ENCODE measurements around the gene TSPAN5.
"Not testable (repeated sequence)": the region's sequence is repeated elsewhere in the genome, so short reads cannot be mapped to it uniquely, and the experiment has no call there.

Gene TSPAN5

DNA sequence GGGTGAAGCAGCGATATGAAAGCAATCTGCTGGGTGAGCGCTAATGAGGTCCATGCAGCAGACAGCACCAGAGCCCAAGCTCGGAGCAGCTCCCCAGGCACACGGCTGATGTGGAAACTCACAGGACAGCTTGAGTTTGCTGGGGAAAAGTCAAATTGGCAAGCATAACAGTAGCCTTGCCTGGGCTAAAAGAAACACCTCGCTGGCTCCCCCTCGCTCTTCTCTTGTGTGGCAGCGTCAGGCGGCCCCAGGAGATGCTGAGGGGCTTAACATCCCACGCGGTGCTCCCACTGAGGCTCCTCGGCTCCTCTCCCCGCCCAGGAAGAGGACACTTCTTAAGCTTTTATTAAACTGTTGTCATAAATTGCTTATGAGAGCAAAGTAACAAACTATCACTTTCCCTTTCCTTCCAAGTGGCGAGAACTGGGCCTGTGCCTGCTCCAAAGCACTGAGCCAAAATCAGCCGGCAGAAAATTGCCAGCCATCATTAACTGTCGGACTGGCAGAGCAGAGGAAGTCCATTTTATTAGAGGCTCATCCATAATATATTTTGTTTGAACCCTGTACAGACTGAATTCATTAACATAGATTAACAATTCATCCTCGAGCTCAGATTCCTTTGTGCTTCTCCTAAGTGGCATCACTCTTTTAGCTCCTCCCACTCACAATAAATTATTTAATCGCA, 111.4 kb downstream of the TSPAN5 start:
- no peak overlapping the region for H3K27ac Mint-ChIP-seq
- no peak for DNase-seq (ENCODE audit: low spot score in 2 of 2)

DNA sequence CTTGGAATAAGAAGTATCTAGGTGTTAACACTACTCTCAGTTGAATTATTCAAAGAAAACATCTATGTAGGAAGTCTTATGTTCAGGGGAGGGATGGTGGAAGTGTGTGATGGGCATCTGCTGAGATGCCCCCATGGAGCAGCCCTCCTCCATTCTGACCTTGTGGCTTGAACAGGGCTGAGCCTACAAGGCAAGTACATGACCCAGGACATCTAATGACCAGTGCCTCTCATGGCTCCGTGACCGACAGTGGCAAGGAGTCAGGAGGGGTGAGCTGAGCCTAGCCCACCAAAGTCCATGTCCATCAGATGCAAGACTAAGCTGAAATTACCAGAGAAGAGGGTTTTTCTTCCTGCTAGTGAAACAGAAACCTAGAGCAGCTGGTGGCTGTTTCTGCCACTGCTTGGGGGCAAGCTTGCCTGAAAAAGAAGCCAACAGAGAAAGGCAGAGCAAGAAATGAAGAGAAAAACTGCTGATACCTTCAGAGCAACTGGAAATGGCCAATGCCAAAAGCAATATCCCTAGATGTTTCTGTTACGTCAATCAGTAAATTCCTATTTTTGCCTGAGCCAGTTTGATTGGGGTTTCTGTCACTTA, 113.5 kb downstream of the TSPAN5 start:
- no peak for ATAC-seq
- Mint-ChIP-seq H3K27ac (no peak overlapping the region), H3K36me3 (no peaks in the 10 kb centered on the region), H3K4me1 (peaks cover 10% of the 10 kb centered on the region), H3K4me3 (no peak overlapping the region), H3K9me3 (no peaks in the 10 kb centered on the region)
- no peak for DNase-seq (ENCODE audit: low spot score in 2 of 2)

More for the DNA sequence above, 111.4 kb downstream of the TSPAN5 start:
- Mint-ChIP-seq H3K4me3 (no peak overlapping the region), H3K4me1 (peaks cover 14% of the 10 kb centered on the region), H3K9me3 (peaks cover 2% of the 10 kb centered on the region), H3K36me3 (no peaks in the 10 kb centered on the region)
- no peak for ATAC-seq

DNA sequence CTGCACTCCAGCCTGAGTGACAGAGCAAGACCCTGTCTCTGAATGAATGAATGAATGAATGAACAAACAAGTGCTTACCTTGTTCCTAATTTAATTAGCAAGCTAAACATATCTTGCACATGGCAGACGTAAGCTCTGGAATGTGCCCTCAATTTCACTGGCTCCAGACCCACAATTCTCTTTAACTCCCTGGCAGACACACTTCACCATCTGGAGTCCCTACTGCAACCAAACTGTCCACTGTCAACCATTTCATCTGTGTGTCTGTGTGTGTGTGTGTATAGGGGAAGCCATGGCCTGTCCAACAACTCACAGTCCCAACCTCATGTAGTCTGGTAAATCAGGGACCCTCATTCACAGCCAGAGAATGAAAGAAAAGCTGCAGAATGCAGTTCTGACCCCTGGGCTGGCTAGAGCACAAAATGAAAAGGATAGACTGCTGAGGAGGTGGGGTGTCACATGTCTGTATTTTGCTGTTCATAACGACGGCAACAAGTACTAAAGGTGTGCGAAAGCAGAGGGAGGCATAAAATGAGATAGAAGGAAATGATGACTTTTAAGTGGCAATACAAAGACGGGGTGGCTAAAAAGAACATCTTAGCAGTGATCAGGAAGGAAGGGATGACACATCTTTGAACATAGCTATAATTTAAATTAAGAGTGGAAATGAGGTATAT, 114.1 kb downstream of the TSPAN5 start:
- no peaks in the 10 kb centered on the region for H3K9me3 Mint-ChIP-seq
- no peak overlapping the region for H3K27ac Mint-ChIP-seq
- ATAC-seq (no peak), DNase-seq (ENCODE audit: low spot score in 2 of 2) (no peak)
- no peak overlapping the region for H3K4me3 Mint-ChIP-seq
- no peaks in the 10 kb centered on the region for H3K36me3 Mint-ChIP-seq
- H3K4me1 Mint-ChIP-seq: peaks cover 10% of the 10 kb centered on the region

DNA sequence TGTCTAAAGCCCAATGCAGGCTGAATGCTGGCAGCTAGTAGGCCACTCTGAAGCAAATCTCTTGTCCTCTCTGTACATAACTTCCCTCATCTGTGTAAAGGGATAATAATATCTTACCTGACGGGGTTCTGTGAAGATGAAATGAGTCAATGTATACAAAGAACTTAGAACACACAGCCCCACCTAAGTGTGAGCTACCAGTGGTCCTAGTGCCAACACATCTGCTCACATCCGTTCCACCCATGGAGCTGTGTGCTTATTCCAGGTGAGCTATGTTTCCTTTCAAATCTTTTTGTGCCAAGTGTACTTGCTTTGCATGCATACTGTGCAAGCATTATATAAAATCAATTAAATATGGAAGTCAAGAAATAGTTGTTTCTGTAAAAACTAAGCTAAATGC, 116.4 kb downstream of the TSPAN5 start:
- Mint-ChIP-seq H3K4me1 (peaks cover 10% of the 10 kb centered on the region), H3K4me3 (no peak overlapping the region), H3K36me3 (no peaks in the 10 kb centered on the region), H3K27ac (no peak overlapping the region), H3K9me3 (no peaks in the 10 kb centered on the region)
- DNase-seq (ENCODE audit: low spot score in 2 of 2) (no peak), ATAC-seq (no peak)

- ATAC-seq: no peak
- Mint-ChIP-seq H3K4me3 (no peak overlapping the region), H3K36me3 (no peaks in the 10 kb centered on the region), H3K27ac (no peak overlapping the region), H3K4me1 (peaks cover 12% of the 10 kb centered on the region), H3K9me3 (no peaks in the 10 kb centered on the region)
- DNase-seq (ENCODE audit: low spot score in 2 of 2): no peak
Observed at GRCh38 chr4:98540803-98541202, 117.6 kb downstream of the TSPAN5 start.

- ATAC-seq (no peak), DNase-seq (ENCODE audit: low spot score in 2 of 2) (no peak)
- Mint-ChIP-seq H3K27ac (no peak overlapping the region), H3K36me3 (no peaks in the 10 kb centered on the region), H3K4me1 (peaks cover 17% of the 10 kb centered on the region), H3K9me3 (no peaks in the 10 kb centered on the region), H3K4me3 (no peak overlapping the region)
Observed at GRCh38 chr4:98539741-98540140, 118.7 kb downstream of the TSPAN5 start.

DNA sequence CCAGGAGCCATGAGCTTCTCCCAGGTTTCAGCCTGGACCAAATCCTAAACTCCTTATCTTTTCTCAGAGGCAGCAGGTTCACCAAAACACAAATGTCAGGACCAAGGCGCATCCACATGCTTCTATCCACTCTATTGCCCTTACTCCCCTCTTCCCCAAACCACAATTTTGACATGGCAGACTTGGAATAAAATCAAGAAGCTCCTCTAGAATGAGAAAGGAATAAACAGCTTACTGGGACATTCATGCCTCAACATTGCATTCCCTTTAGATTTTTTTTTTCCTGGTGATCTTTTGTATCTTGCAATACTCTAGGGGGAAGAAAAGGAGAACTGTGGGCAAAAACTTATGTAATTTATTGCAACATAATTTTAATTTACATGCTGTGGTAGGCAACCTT, 119.1 kb downstream of the TSPAN5 start:
- Mint-ChIP-seq H3K27ac (no peak overlapping the region), H3K4me1 (peaks cover 17% of the 10 kb centered on the region), H3K4me3 (no peak overlapping the region), H3K36me3 (no peaks in the 10 kb centered on the region), H3K9me3 (no peaks in the 10 kb centered on the region)
- DNase-seq (ENCODE audit: low spot score in 2 of 2) (no peak), ATAC-seq (no peak)

DNA sequence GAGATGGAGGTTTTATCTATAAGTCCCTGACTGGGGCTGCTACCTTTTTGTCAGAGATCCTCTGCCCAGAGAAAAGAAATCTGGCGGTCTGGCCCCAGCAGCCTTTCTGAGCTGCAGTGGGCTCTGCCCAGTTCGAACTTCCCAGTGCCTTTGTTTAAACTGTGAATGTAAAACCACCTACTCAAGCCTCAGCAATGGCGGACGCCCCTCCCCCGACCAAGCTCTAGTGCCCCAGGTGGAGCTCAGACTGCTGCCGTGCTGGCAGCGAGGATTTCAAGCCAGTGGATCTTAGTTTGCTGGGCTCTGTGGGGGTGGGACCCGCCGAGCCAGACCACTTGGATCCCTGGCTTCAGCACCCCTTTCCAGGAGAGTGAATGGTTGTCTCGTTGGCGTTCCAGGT, 121.8 kb downstream of the TSPAN5 start:
- no peak for ATAC-seq
- no peak for DNase-seq (ENCODE audit: low spot score in 2 of 2)
- no peak overlapping the region for H3K4me3 Mint-ChIP-seq
- peaks cover 6% of the 10 kb centered on the region for H3K36me3 Mint-ChIP-seq
- H3K27ac Mint-ChIP-seq: no peak overlapping the region
- H3K9me3 Mint-ChIP-seq: peaks cover 3% of the 10 kb centered on the region
- H3K4me1 Mint-ChIP-seq: peaks cover 21% of the 10 kb centered on the region

- H3K27ac Mint-ChIP-seq: peak overlapping the region; percentile 16
- H3K9me3 Mint-ChIP-seq; H3K36me3 Mint-ChIP-seq; DNase-seq (ENCODE audit: low spot score in 2 of 2); ATAC-seq: not testable (repeated sequence)
- H3K4me1 Mint-ChIP-seq: peaks cover 30% of the 10 kb centered on the region
- H3K4me3 Mint-ChIP-seq: peak overlapping the region; percentile 19
Observed at GRCh38 chr4:98534146-98534545, 124.3 kb downstream of the TSPAN5 start.

- ATAC-seq (no peak), DNase-seq (ENCODE audit: low spot score in 2 of 2) (no peak)
- Mint-ChIP-seq H3K36me3 (peaks cover 6% of the 10 kb centered on the region), H3K27ac (no peak overlapping the region), H3K4me3 (no peak overlapping the region), H3K4me1 (peaks cover 43% of the 10 kb centered on the region), H3K9me3 (peaks cover 3% of the 10 kb centered on the region)
Observed at GRCh38 chr4:98530572-98530971, 127.8 kb downstream of the TSPAN5 start.

DNA sequence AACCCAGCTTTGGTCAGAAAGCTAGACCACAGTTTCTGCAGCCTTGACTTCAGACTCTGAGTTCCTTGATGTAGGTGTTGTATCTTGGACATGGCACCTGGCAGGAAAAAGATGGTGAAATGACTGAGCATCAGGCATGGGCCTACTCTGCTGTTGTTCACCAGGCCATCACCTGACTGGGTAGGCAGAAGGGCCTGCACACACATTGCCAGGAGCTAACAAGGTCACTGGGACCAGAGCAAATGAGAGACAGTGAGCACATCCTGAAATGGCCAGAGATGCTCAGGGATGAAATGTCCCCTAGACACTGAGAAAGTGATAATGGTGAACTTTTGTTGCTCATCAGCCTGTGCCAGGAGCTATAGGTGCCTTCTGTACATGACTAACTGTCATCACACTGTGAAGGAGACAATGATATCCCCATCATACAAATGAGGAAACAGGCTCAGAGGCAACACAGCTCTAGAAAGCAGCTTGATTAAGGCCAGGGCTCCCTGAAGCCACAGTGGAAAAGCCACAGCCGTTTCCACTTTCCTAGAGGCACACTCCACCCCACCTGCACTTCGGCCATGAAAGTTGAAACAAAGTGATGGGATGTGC, 128.3 kb downstream of the TSPAN5 start:
- no peak for DNase-seq (ENCODE audit: low spot score in 2 of 2)
- peak; percentile 53 for ATAC-seq
- H3K9me3 Mint-ChIP-seq: peaks cover 3% of the 10 kb centered on the region
- H3K4me3 Mint-ChIP-seq: no peak overlapping the region
- peaks cover 39% of the 10 kb centered on the region for H3K4me1 Mint-ChIP-seq
- H3K27ac Mint-ChIP-seq: no peak overlapping the region
- H3K36me3 Mint-ChIP-seq: peaks cover 6% of the 10 kb centered on the region

- Mint-ChIP-seq H3K4me1 (peaks cover 28% of the 10 kb centered on the region), H3K9me3 (peaks cover 3% of the 10 kb centered on the region), H3K36me3 (peaks cover 2% of the 10 kb centered on the region), H3K27ac (no peak overlapping the region), H3K4me3 (no peak overlapping the region)
- DNase-seq (ENCODE audit: low spot score in 2 of 2) (no peak), ATAC-seq (peak; percentile 82)
Observed at GRCh38 chr4:98528882-98529281, 129.5 kb downstream of the TSPAN5 start.

DNA sequence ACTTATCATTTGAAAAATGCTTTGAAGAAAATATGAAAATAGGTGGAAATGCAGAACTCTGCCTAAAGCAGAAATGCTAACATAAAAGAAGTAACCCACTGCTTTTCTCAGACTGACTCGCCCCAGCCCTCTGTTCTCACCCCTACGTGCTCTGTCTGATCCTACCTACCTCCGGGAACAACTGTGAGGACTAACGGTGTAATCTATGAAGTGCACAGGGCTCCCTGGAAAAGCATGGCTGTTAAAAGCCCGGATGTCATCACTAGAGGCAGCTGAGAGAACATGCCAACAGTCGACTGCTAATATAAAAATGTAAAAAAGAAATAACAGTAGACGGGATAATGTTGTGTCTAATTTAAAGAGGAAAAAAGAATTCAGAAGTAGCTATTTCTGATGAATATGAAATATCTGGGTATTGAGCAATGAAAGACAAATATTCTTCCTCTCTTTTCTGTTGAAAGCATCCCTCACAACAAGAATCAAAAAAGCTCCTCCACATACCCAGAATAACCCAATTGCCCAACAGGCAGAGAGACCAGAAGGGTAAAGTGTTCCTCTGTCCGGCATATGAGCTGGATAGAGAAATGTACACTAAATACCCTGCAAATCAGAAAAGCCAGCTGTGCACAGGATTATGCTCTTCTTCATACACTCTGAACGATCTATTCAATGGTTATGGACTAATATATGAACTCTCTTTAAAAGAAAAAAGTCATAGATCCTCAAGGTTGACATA, 130.7 kb downstream of the TSPAN5 start:
- ATAC-seq (no peak), DNase-seq (ENCODE audit: low spot score in 2 of 2) (no peak)
- Mint-ChIP-seq H3K4me3 (no peak overlapping the region), H3K9me3 (peaks cover 3% of the 10 kb centered on the region), H3K4me1 (peaks cover 25% of the 10 kb centered on the region), H3K27ac (no peak overlapping the region), H3K36me3 (no peaks in the 10 kb centered on the region)

DNA sequence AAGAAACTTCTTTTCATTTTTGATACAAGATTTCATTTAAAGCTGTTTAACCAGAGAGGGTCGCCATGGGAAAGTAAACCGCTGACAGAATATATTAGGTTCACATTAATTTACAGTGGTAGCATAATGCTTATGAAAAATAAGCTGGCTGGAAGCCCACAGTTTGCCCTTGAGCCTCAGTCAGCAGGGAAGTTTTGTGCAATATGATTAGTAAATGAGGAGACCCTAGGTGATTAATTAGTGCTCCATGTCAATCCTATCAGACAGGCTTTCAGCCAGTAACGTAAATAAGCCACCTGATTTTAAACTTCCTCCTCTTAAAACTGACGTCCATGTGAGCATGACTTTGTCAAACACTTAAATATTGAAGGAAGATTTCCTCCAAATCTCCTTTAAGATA, 134.2 kb downstream of the TSPAN5 start:
- no peak overlapping the region for H3K27ac Mint-ChIP-seq
- H3K4me3 Mint-ChIP-seq: no peak overlapping the region
- peaks cover 45% of the 10 kb centered on the region for H3K4me1 Mint-ChIP-seq
- no peaks in the 10 kb centered on the region for H3K36me3 Mint-ChIP-seq
- no peaks in the 10 kb centered on the region for H3K9me3 Mint-ChIP-seq
- ATAC-seq (no peak), DNase-seq (ENCODE audit: low spot score in 2 of 2) (no peak)
